Ovary (tissue), 9 donors: ENCODE measurements around the gene CAPN15. TPM values are rescaled to one million over a fixed set of nuclear protein-coding genes. Genes with fewer than 3 reads are reported as not detected.
"Not testable (repeated sequence)": the region's sequence is repeated elsewhere in the genome, so short reads cannot be mapped to it uniquely, and the experiment has no call there.

ENCODE experiments used
- DNase-seq, 5 donors: peaks; one replicate each; pipeline ENCODE4 v3.0.0-alpha.2; 2019 to 2020
- H3K27ac ChIP-seq, 2 donors: fragments of 200-600 bp; one replicate each; pipeline versions ENCODE4 v1.5.1 to v1.8.0; 2019 to 2022
- H3K27me3 ChIP-seq: fragments of 200-600 bp; one replicate; pipeline ENCODE4 v1.8.0; 2022
- H3K36me3 ChIP-seq: fragments of 200-600 bp; sonication (generic); one replicate; pipeline ENCODE4 v1.5.1; 2019
- H3K4me1 ChIP-seq: one replicate; pipeline ENCODE4 v1.8.1; 2013; ENCODE audit warnings: mild to moderate bottlenecking, moderate library complexity; ENCODE audit not compliant: insufficient read depth
- H3K4me3 ChIP-seq: fragments of 200-600 bp; sonication (generic); one replicate; pipeline ENCODE4 v1.5.1; 2017
- H3K9me3 ChIP-seq, 2 donors: fragments of 200-600 bp in 1 of 2; sonication (generic) in 1 of 2; one replicate each; pipeline versions ENCODE4 v1.5.1 to v1.8.1; 2013 to 2019; ENCODE audit warnings: mild to moderate bottlenecking in 1 of 2, moderate library complexity in 1 of 2
- EP300 ChIP-seq: sonication (generic); formaldehyde crosslinking; IDR thresholded peaks from one replicate; pipeline ENCODE4 v1.6.1; 2017; ENCODE audit warnings: antibody characterized with exemption
- POLR2A ChIP-seq: fragments of 450-650 bp; IDR thresholded peaks from one replicate; pipeline ENCODE4 v1.6.1; 2017; ENCODE audit warnings: antibody characterized with exemption, mild to moderate bottlenecking, moderate library complexity
- whole genome bisulfite sequencing, 3 donors: extraction: QIAGEN DNeasy Blood & Tissue Kit in 1 of 3; methylation state at CpG; one replicate each; pipeline versions ENCODE4 v1.1.5 to v1.1.7; 2013 to 2017; 5-methylcytosine and 5-hydroxymethylcytosine counted together
- intact Hi-C, 4 donors: fragments of 100-400 bp; cut with DNase I; formaldehyde crosslinking; loops; one replicate each; pipeline versions ENCODE4 v1.11.0 to v1.15.1; 2022 to 2023
- polyA plus RNA-seq, 2 donors: library from polyadenylated mRNA; stranded (reverse); fragments of 200-250 nt in 1 of 2; fragments of 350-450 nt in 1 of 2; fragmentation: Illumina TruSeq in 1 of 2; extraction: RNeasy Lipid Tissue Mini Kit (QIAGEN cat#74804) in 1 of 2; gene quantifications; one replicate each; pipeline ENCODE4 v1.2.3, GENCODE V29; 2013 to 2014
- total RNA-seq, 7 donors: library from RNA; depleted of rRNA in 2 of 7; stranded (reverse); fragments of >200 nt in 2 of 7; fragmentation: NEBNext Ultra II Directional in 3 of 7; extraction: Animal tissue kit (Norgen Biotek cat#: 25700) in 3 of 7; gene quantifications; one replicate each; pipeline versions ENCODE4 v1.1.0 to v1.2.4, GENCODE V29; 2016 to 2023
- TF ChIP-seq, protein P1 (sequence below), 3 donors: fragments of 450-650 bp in 2 of 3; fragments of 200-600 bp in 1 of 3; IDR thresholded peaks; one replicate each; pipeline versions ENCODE4 v1.5.1 to v1.8.0; 2016 to 2022; ENCODE audit warnings: antibody characterized with exemption in 3 of 3, mild to moderate bottlenecking in 1 of 3
- donor health status: DM: no; HTN: no; CAD: no; lungs with moderate emphysema.
- donor health status: DM: no; HTN: no; CAD: no.
- donor health status: Bipolar disorder and iron deficiency.
- donor health status: DM: yes; HTN: yes; CAD: no.
- donor health status: DM: no; HTN: no; CAD: no.
- donor health status: DM: yes; HTN: yes; CAD: no.

CAPN15 gene
- total and polyA plus RNA-seq, 9 donors = 1.6 to 38.9 (median 25.0) TPM

DNA sequence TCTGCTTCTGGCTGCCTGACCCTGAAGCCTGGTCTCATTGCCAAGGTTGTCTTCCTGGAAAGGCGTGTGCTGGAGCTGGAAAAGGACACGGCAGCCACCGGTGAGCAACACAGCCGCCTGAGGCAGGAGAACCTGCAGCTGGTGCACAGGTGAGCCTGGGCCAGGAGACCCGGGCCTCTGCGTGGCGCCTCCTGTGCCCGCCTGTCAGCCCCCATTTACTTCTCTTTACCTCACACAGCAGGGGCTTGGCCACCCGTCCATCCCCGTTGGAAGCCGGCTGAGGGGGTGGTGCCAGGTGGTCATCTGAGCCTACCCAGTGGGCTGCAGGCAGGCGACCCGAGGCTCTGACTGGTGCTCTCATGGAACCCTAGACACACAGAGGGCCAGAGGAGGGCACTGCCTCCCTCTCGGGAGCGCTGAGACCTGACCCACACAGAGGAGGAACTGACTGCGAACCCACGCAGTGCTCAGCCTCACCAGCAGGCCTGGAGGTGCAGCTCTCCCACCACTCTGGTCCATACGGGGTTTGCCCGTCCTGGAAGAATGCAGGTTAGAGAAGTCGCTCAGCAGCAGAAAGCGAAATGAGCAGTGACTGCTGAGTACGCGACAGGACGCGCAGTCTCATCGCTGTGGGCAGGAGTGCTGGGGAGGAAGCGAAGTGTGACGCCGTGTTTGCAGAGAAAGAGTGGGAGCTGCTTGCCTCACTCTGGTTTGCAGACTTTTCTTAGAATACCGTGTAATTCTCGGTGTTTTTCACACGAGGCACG, 21.9 kb upstream of the CAPN15 start:
- 91 to 92% (median 91%) methylated on average over 28 to 33 of the region's 33 CpGs for WGBS, 3 donors
- no peak for DNase-seq

DNA sequence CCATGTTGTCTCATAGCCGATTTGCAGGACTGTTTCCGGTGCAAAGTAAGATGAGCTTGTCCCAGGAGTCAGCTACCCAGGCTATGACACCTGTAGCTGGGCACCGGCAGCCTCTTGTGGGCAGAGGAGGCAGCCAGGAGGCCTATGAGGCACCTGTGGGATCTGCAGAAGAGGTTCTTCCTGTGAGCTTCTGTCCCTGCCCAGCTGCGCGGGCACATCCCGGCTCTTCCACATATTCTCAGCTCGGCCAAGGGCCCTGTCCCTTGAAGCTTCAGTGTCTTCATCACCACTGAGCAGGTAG, 21.3 kb upstream of the CAPN15 start:
- H3K27ac ChIP-seq = no peak overlapping the region
- intact Hi-C loops = no loop called here
- no peaks in the 10 kb centered on the region for H3K9me3 ChIP-seq
- H3K4me1 ChIP-seq = no peaks in the 10 kb centered on the region
- TF ChIP-seq POLR2A (no peak), EP300 (no peak)
- TF ChIP-seq, protein P1, sequence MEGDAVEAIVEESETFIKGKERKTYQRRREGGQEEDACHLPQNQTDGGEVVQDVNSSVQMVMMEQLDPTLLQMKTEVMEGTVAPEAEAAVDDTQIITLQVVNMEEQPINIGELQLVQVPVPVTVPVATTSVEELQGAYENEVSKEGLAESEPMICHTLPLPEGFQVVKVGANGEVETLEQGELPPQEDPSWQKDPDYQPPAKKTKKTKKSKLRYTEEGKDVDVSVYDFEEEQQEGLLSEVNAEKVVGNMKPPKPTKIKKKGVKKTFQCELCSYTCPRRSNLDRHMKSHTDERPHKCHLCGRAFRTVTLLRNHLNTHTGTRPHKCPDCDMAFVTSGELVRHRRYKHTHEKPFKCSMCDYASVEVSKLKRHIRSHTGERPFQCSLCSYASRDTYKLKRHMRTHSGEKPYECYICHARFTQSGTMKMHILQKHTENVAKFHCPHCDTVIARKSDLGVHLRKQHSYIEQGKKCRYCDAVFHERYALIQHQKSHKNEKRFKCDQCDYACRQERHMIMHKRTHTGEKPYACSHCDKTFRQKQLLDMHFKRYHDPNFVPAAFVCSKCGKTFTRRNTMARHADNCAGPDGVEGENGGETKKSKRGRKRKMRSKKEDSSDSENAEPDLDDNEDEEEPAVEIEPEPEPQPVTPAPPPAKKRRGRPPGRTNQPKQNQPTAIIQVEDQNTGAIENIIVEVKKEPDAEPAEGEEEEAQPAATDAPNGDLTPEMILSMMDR (IDR thresholded peaks at IDR 0.05) = no peak
- H3K4me3 ChIP-seq = no peak overlapping the region
- no peaks in the 10 kb centered on the region for H3K27me3 ChIP-seq
- H3K36me3 ChIP-seq = no peaks in the 10 kb centered on the region
- 91 to 95% (median 94%) methylated on average over 7 of the region's 7 CpGs for WGBS, 3 donors
- no peak for DNase-seq

More for the DNA sequence above, 21.9 kb upstream of the CAPN15 start:
- Histone ChIP-seq H3K27ac (no peak overlapping the region), H3K27me3 (no peaks in the 10 kb centered on the region), H3K4me1 (no peaks in the 10 kb centered on the region), H3K9me3 (no peaks in the 10 kb centered on the region), H3K4me3 (no peak overlapping the region), H3K36me3 (no peaks in the 10 kb centered on the region)
- intact Hi-C loops = no loop called here
- TF ChIP-seq EP300 = no peak
- TF ChIP-seq, protein P1 (IDR thresholded peaks at IDR 0.05) = no peak
- TF ChIP-seq POLR2A = no peak

DNA sequence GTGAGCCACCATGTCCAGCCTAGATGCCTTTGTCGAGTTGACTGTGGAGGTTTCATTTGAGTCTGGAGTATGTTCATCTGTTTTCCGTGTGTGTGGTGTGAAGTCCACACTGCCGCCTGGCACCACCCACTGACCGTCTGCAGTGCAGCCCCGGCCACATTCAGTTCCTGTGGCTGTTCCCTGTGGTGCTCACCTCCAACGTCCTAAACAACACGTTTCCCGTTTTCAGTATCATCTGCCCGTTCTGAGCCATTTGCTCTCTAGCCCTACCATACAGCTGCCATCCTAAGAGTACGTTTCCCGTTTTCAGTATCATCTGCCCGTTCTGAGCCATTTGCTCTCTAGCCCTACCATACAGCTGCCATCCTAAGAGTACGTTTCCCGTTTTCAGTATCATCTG, 20.0 kb upstream of the CAPN15 start:
- H3K9me3 ChIP-seq, H3K4me1 ChIP-seq, H3K27ac ChIP-seq, H3K4me3 ChIP-seq, H3K27me3 ChIP-seq, intact Hi-C loops, H3K36me3 ChIP-seq, DNase-seq: not testable (repeated sequence)
- 90 to 93% (median 91%) methylated on average over 14 of the region's 14 CpGs for WGBS, 3 donors

DNA sequence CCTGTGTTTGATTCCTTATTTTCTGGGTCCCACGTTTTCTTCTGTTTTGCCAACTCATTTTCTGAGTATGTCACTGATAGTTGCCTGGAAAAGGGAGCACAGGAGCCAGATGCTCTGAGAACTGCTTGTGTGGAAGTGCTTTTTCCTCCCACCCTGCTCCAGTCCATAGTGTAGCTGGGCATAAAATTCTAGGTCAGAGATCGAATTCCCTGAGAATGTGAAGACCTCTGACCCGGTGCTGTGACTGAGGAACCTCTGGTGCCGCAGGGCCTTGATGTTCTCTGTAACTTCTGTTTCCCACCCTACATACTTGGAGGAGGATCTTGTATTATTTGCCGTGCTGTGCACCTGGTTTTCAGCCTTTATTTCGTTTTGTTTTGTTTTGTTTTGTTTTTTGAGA, 19.5 kb upstream of the CAPN15 start:
- Histone ChIP-seq H3K36me3 (no peaks in the 10 kb centered on the region), H3K27me3 (no peaks in the 10 kb centered on the region), H3K27ac (no peak overlapping the region), H3K9me3 (no peaks in the 10 kb centered on the region), H3K4me3 (no peak overlapping the region), H3K4me1 (no peaks in the 10 kb centered on the region)
- 82 to 90% (median 89%) methylated on average over 6 of the region's 6 CpGs for WGBS, 3 donors
- intact Hi-C loops = no loop called here
- no peak for TF ChIP-seq EP300
- TF ChIP-seq, protein P1 (IDR thresholded peaks at IDR 0.05) = no peak
- TF ChIP-seq POLR2A = no peak
- DNase-seq = no peak

DNA sequence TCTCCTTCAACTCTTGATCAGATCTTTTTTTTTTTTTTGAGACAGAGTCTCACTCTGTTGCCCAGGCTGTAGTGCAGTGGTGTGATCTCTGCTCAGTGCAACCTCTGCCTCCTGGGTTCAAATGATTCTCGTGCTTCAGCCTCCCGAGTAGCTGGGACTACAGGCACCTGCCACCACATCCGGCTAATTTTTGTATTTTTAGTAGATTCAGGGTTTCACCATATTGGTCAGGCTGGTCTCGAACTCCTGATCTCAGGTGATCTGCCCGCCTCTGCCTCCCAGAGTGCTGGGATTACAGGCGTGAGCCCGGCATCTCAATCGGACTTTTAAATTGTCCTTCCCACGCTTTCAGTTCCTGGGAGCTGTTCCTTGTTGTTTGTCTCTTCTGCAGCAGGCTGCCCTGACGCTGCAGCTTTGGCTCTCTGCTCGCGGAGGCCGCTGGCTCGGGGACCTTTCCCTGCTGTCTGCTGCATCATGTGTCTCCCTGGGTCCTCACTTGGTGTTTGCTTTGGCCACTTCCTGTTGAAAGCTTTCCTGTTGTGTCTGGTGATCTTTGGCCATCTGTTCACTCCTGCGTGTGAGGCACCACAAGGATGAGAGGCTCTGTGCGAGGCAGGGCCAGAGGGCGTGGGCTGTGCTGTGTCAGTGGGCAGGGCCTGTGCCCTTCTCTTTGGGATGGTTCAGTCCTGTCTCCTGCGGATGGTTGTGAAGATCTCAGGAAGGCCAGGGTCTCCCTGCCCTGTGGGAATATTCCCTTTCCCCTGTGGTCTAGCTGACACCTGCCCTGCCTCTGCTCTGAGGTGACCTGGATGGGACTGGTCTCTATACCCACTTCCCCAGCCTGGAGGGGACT, 18.4 kb upstream of the CAPN15 start:
- TF ChIP-seq EP300 = no peak
- no peak for TF ChIP-seq POLR2A
- TF ChIP-seq, protein P1 (IDR thresholded peaks at IDR 0.05) = no peak
- Histone ChIP-seq H3K27me3 (no peaks in the 10 kb centered on the region), H3K27ac (no peak overlapping the region), H3K36me3 (no peaks in the 10 kb centered on the region), H3K4me3 (no peak overlapping the region), H3K4me1 (peaks cover 3% of the 10 kb centered on the region), H3K9me3 (no peaks in the 10 kb centered on the region)
- WGBS, 3 donors = 88 to 92% (median 91%) methylated on average over 18 of the region's 18 CpGs
- no peak for DNase-seq
- intact Hi-C loops = no loop called here
